IMR-90 (cell line): Measurements from ENCODE around the gene RNF17. TPM values are rescaled to one million over a fixed set of nuclear protein-coding genes. Genes with fewer than 3 reads are reported as not detected.
A peak's percentile ranks its signal among the peaks of the same experiment; 100 is the strongest.

Experiments
- ATAC-seq: fragments of 200-7000 bp; cut with Tn5 transposase; 2 replicates; pipeline ENCODE4 v1.9.1; 2020; ENCODE audit warnings: low read depth, mild to moderate bottlenecking, moderate library complexity
- BruUV-seq: library from RNA; stranded (reverse); fragments of 400-500 nt; replicated peaks from 2 replicates; lab custom pipeline; 2021; lab: Mats Ljungman, UMichigan
- CTCF ChIA-PET: fragments of 300-600 bp; formaldehyde crosslinking; extraction: SDS; loops from one replicate; lab custom pipeline; 2021; ENCODE audit warnings: antibody characterized with exemption; lab: Yijun Ruan, JAX
- POLR2A ChIA-PET: fragments of 300-600 bp; sonication (Branson Sonifier 250); formaldehyde crosslinking; loops from one replicate; lab custom pipeline; 2022; ENCODE audit warnings: antibody characterized with exemption; ENCODE audit not compliant: unreplicated experiment; lab: Charles Lee
- DNase-seq: peaks from one replicate; pipeline ENCODE4 v3.0.0; 2013
- H2AFZ ChIP-seq: replicated peaks from 2 replicates; pipeline ENCODE3; 2013; ENCODE audit warnings: low read length, mild to moderate bottlenecking; ENCODE audit not compliant: poor library complexity
- H2AK5ac ChIP-seq: 2 replicates; pipeline ENCODE4 v1.6.1; 2013; ENCODE audit warnings: low read depth, low read length, inconsistent platforms
- H2AK9ac ChIP-seq: replicated peaks from 2 replicates; pipeline ENCODE3; 2013; ENCODE audit warnings: mild to moderate bottlenecking, low read depth, low read length, moderate library complexity; ENCODE audit not compliant: poor library complexity
- H2BK120ac ChIP-seq: 2 replicates; pipeline ENCODE4 v1.6.1; 2013; ENCODE audit warnings: low read depth, low read length, inconsistent platforms
- H2BK15ac ChIP-seq: 3 replicates; pipeline ENCODE4 v1.6.1; 2013; ENCODE audit warnings: low read depth, low read length, inconsistent platforms
- H2BK20ac ChIP-seq: 2 replicates; pipeline ENCODE4 v1.6.1; 2013; ENCODE audit warnings: low read depth, mild to moderate bottlenecking, inconsistent platforms, low read length, moderate library complexity
- H2BK5ac ChIP-seq: 2 replicates; pipeline ENCODE4 v1.6.1; 2013; ENCODE audit warnings: mild to moderate bottlenecking, low read depth, low read length, inconsistent platforms; ENCODE audit not compliant: poor library complexity, severe bottlenecking
- H3K14ac ChIP-seq: replicated peaks from 2 replicates; pipeline ENCODE4 v1.6.1; 2013; ENCODE audit warnings: low read depth, low read length, inconsistent platforms
- H3K18ac ChIP-seq: 2 replicates; pipeline ENCODE4 v1.6.1; 2013; ENCODE audit warnings: low read depth, low read length, control low read depth
- H3K23ac ChIP-seq: 2 replicates; pipeline ENCODE4 v1.6.1; 2013; ENCODE audit warnings: low read depth, low read length, inconsistent platforms
- H3K27ac ChIP-seq: 2 replicates; pipeline ENCODE4 v1.5.1; 2013; ENCODE audit warnings: mild to moderate bottlenecking, control low read depth, low read length; ENCODE audit not compliant: insufficient read depth
- H3K27me3 ChIP-seq: 2 replicates; pipeline ENCODE4 v1.6.1; 2013; ENCODE audit warnings: low read length; ENCODE audit not compliant: control insufficient read depth, insufficient read depth
- H3K36me3 ChIP-seq: 2 replicates; pipeline ENCODE4 v1.6.1; 2013; ENCODE audit warnings: low read length, mixed read lengths; ENCODE audit not compliant: control insufficient read depth, insufficient read depth
- H3K4ac ChIP-seq: 2 replicates; pipeline ENCODE4 v1.6.1; 2013; ENCODE audit warnings: low read depth, low read length, inconsistent platforms
- H3K4me1 ChIP-seq: 2 replicates; pipeline ENCODE4 v1.6.1; 2013; ENCODE audit warnings: low read length, mixed read lengths; ENCODE audit not compliant: control insufficient read depth, insufficient read depth
- H3K4me2 ChIP-seq: 2 replicates; pipeline ENCODE4 v1.6.1; 2013; ENCODE audit warnings: low read depth, mild to moderate bottlenecking, control low read depth, low read length, moderate library complexity
- H3K4me3 ChIP-seq: 2 replicates; pipeline ENCODE4 v1.5.1; 2013; ENCODE audit warnings: low read depth, mild to moderate bottlenecking, control low read depth, low read length, moderate library complexity; ENCODE audit not compliant: insufficient read depth
- H3K56ac ChIP-seq: 2 replicates; pipeline ENCODE4 v1.6.1; 2013; ENCODE audit warnings: low read length, inconsistent platforms; ENCODE audit not compliant: insufficient read depth; ENCODE audit errors: extremely low read depth
- H3K79me1 ChIP-seq, 2 experiments: 2 replicates each; pipeline ENCODE4 v1.6.1; 2013; ENCODE audit warnings: low read length in 2 of 2, inconsistent platforms in 1 of 2, low read depth in 1 of 2
- H3K9ac ChIP-seq: 2 replicates; pipeline ENCODE4 v1.6.1; 2013; ENCODE audit warnings: low read depth, low read length, control low read depth
- H3K9me1 ChIP-seq: 2 replicates; pipeline ENCODE4 v1.6.1; 2013; ENCODE audit warnings: low read length, inconsistent platforms; ENCODE audit not compliant: insufficient read depth
- H3K9me3 ChIP-seq: 2 replicates; pipeline ENCODE4 v1.6.1; 2013; ENCODE audit warnings: low read length; ENCODE audit not compliant: control insufficient read depth, insufficient read depth
- H4K20me1 ChIP-seq: 2 replicates; pipeline ENCODE4 v1.6.1; 2013; ENCODE audit warnings: low read length, inconsistent platforms; ENCODE audit not compliant: insufficient read depth
- H4K5ac ChIP-seq: 2 replicates; pipeline ENCODE4 v1.6.1; 2013; ENCODE audit warnings: mild to moderate bottlenecking, low read depth, low read length, control low read depth
- H4K8ac ChIP-seq, 2 experiments: 2 replicates each; pipeline ENCODE4 v1.6.1; 2013; ENCODE audit warnings: low read depth in 2 of 2, low read length in 2 of 2, control low read depth in 1 of 2, inconsistent platforms in 1 of 2
- H4K91ac ChIP-seq: 2 replicates; pipeline ENCODE4 v1.6.1; 2013; ENCODE audit warnings: low read depth, low read length, inconsistent platforms; ENCODE audit not compliant: insufficient read depth
- BHLHE40 ChIP-seq: fragments of 150-350 bp; IDR thresholded peaks from 2 replicates; pipeline ENCODE4 v1.6.1; 2016; ENCODE audit warnings: mild to moderate bottlenecking, low read depth, low read length
- CEBPB ChIP-seq: IDR thresholded peaks from 2 replicates; pipeline ENCODE4 v1.6.1; 2012; ENCODE audit warnings: low read depth, low read length, improper control_type of control experiment
- CHD1 ChIP-seq: IDR thresholded peaks from 2 replicates; pipeline ENCODE4 v1.6.1; 2012; ENCODE audit warnings: low read depth, low read length, improper control_type of control experiment
- FOS ChIP-seq: fragments of 150-350 bp; IDR thresholded peaks from 2 replicates; pipeline ENCODE4 v1.6.1; 2016; ENCODE audit warnings: low read depth, low read length
- MAFK ChIP-seq: IDR thresholded peaks from 2 replicates; pipeline ENCODE4 v1.6.1; 2012; ENCODE audit warnings: low read depth, low read length, improper control_type of control experiment
- MAZ ChIP-seq: IDR thresholded peaks from 2 replicates; pipeline ENCODE4 v1.6.1; 2012; ENCODE audit warnings: low read depth, mild to moderate bottlenecking, low read length, improper control_type of control experiment, moderate library complexity, borderline replicate concordance
- MXI1 ChIP-seq: IDR thresholded peaks from 2 replicates; pipeline ENCODE4 v1.6.1; 2012; ENCODE audit warnings: low read depth, mild to moderate bottlenecking, low read length, moderate library complexity, borderline replicate concordance
- NFE2L2 ChIP-seq: fragments of 150-350 bp; IDR thresholded peaks from 2 replicates; pipeline ENCODE4 v1.6.1; 2016; ENCODE audit warnings: low read depth, mild to moderate bottlenecking, low read length
- POLR2A ChIP-seq: IDR thresholded peaks from 2 replicates; pipeline ENCODE4 v1.6.1; 2012; ENCODE audit warnings: mild to moderate bottlenecking, low read depth, low read length
- RAD21 ChIP-seq: IDR thresholded peaks from 2 replicates; pipeline ENCODE4 v1.6.1; 2012; ENCODE audit warnings: low read length, improper control_type of control experiment
- RCOR1 ChIP-seq: IDR thresholded peaks from 2 replicates; pipeline ENCODE4 v1.6.1; 2012; ENCODE audit warnings: mild to moderate bottlenecking, low read length, improper control_type of control experiment; ENCODE audit not compliant: insufficient replicate concordance
- RFX5 ChIP-seq: IDR thresholded peaks from 2 replicates; pipeline ENCODE4 v1.8.0; 2012; ENCODE audit warnings: low read depth, mild to moderate bottlenecking, low read length, moderate library complexity
- SMC3 ChIP-seq: fragments of 150-350 bp; IDR thresholded peaks from 2 replicates; pipeline ENCODE4 v1.6.1; 2016; ENCODE audit warnings: low read depth, mild to moderate bottlenecking, antibody characterized with exemption, low read length, moderate library complexity
- WGBS, 2 experiments: methylation state at CpG; one replicate each; pipeline versions ENCODE4 v1.1.5 to v1.1.7; 2013; ENCODE audit warnings: missing lambda C conversion rate in 2 of 2; ENCODE audit not compliant: insufficient read length in 1 of 2; ENCODE audit errors: extremely low coverage in 2 of 2; 5-methylcytosine and 5-hydroxymethylcytosine counted together
- dilution Hi-C: fragments of 300-500 bp; cut with HindIII; formaldehyde crosslinking; loops from one replicate; pipeline ENCODE4 v1.14.3; 2018; ENCODE audit warnings: low sequenced_read_pairs; ENCODE audit not compliant: unreplicated experiment
- in situ Hi-C: fragments of 300-500 bp; cut with MboI; formaldehyde crosslinking; loops from 3 replicates; pipeline ENCODE4 v1.14.3; 2019; ENCODE audit warnings: low sequenced_read_pairs, inconsistent platforms, mixed read lengths
- intact Hi-C: fragments of 100-400 bp; cut with micrococcal nuclease; formaldehyde crosslinking; loops from 2 replicates; pipeline ENCODE4 v1.10.0; 2022
- polyA plus RNA-seq, 3 experiments: library from polyadenylated mRNA; depleted of rRNA; stranded (reverse); fragments of >200 nt; gene quantifications; 2 replicates each; pipeline ENCODE4 v1.2.3, GENCODE V29; 2012; ENCODE audit warnings: low replicate concordance in 1 of 3
- total RNA-seq: library from RNA; depleted of rRNA; stranded (reverse); fragments of >200 nt; gene quantifications from 2 replicates; pipeline ENCODE4 v1.2.3, GENCODE V29; 2012
- TF ChIP-seq, protein P1 (sequence below): conservative IDR thresholded peaks from 2 replicates; pipeline ENCODE4 v1.5.1; 2012; ENCODE audit warnings: mild to moderate bottlenecking, low read depth, low read length, improper control_type of control experiment
- TF ChIP-seq, protein P2 (sequence below): fragments of 150-350 bp; IDR thresholded peaks from 2 replicates; pipeline ENCODE4 v1.6.1; 2016; ENCODE audit warnings: low read depth, mild to moderate bottlenecking, low read length, moderate library complexity, borderline replicate concordance
- TF ChIP-seq, protein P3 (sequence below): fragments of 150-350 bp; IDR thresholded peaks from 2 replicates; pipeline ENCODE4 v1.6.1; 2017; ENCODE audit warnings: mild to moderate bottlenecking, antibody characterized with exemption, low read length, low read depth

RNF17 gene
- total and polyA plus RNA-seq, 2 of the 4 experiments (the other 2 are of a cell fraction): 0.03 to 0.18 TPM

DNA sequence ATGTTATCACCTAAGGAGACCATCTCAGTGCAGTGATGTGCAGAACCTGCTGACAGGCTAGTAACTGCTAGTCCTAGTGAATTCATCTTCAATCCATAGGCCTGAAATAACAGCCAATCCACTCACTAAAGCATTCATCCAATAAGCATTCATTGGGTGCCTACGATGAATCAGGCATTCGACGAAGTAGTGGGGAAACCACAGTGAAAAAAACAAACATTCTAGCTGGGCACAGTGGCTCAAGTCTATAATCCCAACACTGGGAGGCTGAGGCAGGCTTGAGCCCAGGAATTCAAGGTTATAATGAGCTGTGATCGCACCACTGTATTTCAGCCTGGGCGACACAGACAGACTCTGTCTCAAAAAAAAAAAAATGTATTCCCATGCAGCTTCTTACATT, 135.6 kb downstream of the RNF17 start:
- dilution Hi-C loops: no loop called here
- in situ Hi-C loops: no loop called here
- Histone ChIP-seq H4K5ac (no peak overlapping the region), H3K27me3 (no peaks in the 10 kb centered on the region), H3K4me1 (no peaks in the 10 kb centered on the region), H3K4me3 (no peak overlapping the region), H3K79me1 (peaks cover 0 to 7% of the 10 kb centered on the region in 2 experiments; a peak in 2 of 4 replicates), H4K20me1 (no peaks in the 10 kb centered on the region; the same call in 1 of the 2 replicates), H2BK20ac (no peak overlapping the region), H3K27ac (no peak overlapping the region), H2BK5ac (no peak overlapping the region), H3K23ac (no peak overlapping the region), H3K18ac (no peak overlapping the region), H4K8ac (no peak overlapping the region), H2BK15ac (no peak overlapping the region), H2BK120ac (no peak overlapping the region), H2AK9ac (no peak overlapping the region), H3K4me2 (no peak overlapping the region), H3K9me3 (no peaks in the 10 kb centered on the region), H3K56ac (no peak overlapping the region), H3K4ac (no peak overlapping the region), H3K14ac (no peak overlapping the region), H3K9me1 (peaks cover 3% of the 10 kb centered on the region; the same call in 1 of the 2 replicates), H2AK5ac (no peak overlapping the region), H2AFZ (no peak overlapping the region), H3K36me3 (peaks cover 7% of the 10 kb centered on the region), H4K91ac (no peak overlapping the region), H3K9ac (no peak overlapping the region)
- WGBS, 2 experiments: no CpG with 5 or more reads among the region's 5 CpGs
- ATAC-seq: peak; percentile 48
- peak; percentile 57 for DNase-seq
- CTCF ChIA-PET: no interaction called here
- POLR2A ChIA-PET: no interaction called here
- TF ChIP-seq, protein P1, sequence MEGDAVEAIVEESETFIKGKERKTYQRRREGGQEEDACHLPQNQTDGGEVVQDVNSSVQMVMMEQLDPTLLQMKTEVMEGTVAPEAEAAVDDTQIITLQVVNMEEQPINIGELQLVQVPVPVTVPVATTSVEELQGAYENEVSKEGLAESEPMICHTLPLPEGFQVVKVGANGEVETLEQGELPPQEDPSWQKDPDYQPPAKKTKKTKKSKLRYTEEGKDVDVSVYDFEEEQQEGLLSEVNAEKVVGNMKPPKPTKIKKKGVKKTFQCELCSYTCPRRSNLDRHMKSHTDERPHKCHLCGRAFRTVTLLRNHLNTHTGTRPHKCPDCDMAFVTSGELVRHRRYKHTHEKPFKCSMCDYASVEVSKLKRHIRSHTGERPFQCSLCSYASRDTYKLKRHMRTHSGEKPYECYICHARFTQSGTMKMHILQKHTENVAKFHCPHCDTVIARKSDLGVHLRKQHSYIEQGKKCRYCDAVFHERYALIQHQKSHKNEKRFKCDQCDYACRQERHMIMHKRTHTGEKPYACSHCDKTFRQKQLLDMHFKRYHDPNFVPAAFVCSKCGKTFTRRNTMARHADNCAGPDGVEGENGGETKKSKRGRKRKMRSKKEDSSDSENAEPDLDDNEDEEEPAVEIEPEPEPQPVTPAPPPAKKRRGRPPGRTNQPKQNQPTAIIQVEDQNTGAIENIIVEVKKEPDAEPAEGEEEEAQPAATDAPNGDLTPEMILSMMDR: no peak
- TF ChIP-seq CEBPB (no peak), RFX5 (no peak), NFE2L2 (no peak), FOS (no peak), POLR2A (no peak), CHD1 (no peak), SMC3 (no peak), MXI1 (no peak), MAZ (no peak), RAD21 (no peak), MAFK (no peak), BHLHE40 (no peak), RCOR1 (no peak)
- TF ChIP-seq, protein P2, sequence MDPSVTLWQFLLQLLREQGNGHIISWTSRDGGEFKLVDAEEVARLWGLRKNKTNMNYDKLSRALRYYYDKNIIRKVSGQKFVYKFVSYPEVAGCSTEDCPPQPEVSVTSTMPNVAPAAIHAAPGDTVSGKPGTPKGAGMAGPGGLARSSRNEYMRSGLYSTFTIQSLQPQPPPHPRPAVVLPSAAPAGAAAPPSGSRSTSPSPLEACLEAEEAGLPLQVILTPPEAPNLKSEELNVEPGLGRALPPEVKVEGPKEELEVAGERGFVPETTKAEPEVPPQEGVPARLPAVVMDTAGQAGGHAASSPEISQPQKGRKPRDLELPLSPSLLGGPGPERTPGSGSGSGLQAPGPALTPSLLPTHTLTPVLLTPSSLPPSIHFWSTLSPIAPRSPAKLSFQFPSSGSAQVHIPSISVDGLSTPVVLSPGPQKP: no peak
- TF ChIP-seq, protein P3, sequence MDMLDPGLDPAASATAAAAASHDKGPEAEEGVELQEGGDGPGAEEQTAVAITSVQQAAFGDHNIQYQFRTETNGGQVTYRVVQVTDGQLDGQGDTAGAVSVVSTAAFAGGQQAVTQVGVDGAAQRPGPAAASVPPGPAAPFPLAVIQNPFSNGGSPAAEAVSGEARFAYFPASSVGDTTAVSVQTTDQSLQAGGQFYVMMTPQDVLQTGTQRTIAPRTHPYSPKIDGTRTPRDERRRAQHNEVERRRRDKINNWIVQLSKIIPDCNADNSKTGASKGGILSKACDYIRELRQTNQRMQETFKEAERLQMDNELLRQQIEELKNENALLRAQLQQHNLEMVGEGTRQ: no peak
- intact Hi-C loops: no loop called here
- no TSS peak for BruUV-seq
